GM23338 (cell line): Measurements from ENCODE around the gene KCNQ5. TPM values are rescaled to one million over a fixed set of nuclear protein-coding genes. Genes with fewer than 3 reads are reported as not detected.

Experiments used
- ATAC-seq: fragments of 200-7000 bp; cut with Tn5 transposase; 3 replicates; pipeline ENCODE4 v1.9.1; 2020
- DNase-seq: peaks from one replicate; pipeline ENCODE4 v3.0.0-alpha.2; 2015; ENCODE audit warnings: low spot score
- H2AFZ ChIP-seq: fragments of 200-600 bp; sonication (generic); 2 replicates; pipeline ENCODE4 v1.8.0; 2016; ENCODE audit warnings: antibody characterized with exemption, mild to moderate bottlenecking, moderate library complexity
- H3F3A ChIP-seq: fragments of 200-600 bp; sonication (generic); replicated peaks from 2 replicates; pipeline ENCODE4 v1.8.0; 2017; ENCODE audit warnings: antibody characterized with exemption, mixed run types, low read depth
- H3K27ac ChIP-seq: fragments of 200-600 bp; sonication (generic); 2 replicates; pipeline ENCODE4 v1.6.1; 2016; ENCODE audit warnings: low read depth
- H3K27me3 ChIP-seq: fragments of 200-600 bp; sonication (generic); 2 replicates; pipeline ENCODE4 v1.8.0; 2016; ENCODE audit warnings: mild to moderate bottlenecking, mixed run types, moderate library complexity; ENCODE audit not compliant: insufficient read depth
- H3K36me3 ChIP-seq: fragments of 200-600 bp; sonication (generic); 2 replicates; pipeline ENCODE4 v1.8.0; 2016; ENCODE audit warnings: mild to moderate bottlenecking; ENCODE audit not compliant: insufficient read depth
- H3K4me1 ChIP-seq: fragments of 200-600 bp; sonication (generic); 2 replicates; pipeline ENCODE4 v1.8.0; 2016; ENCODE audit warnings: mild to moderate bottlenecking, moderate library complexity; ENCODE audit not compliant: insufficient read depth
- H3K4me2 ChIP-seq: fragments of 200-600 bp; sonication (generic); 2 replicates; pipeline ENCODE4 v1.7.1; 2017; ENCODE audit warnings: mixed run types
- H3K4me3 ChIP-seq: fragments of 200-600 bp; sonication (generic); 2 replicates; pipeline ENCODE4 v1.6.1; 2016; ENCODE audit warnings: mixed run types
- H3K79me2 ChIP-seq: fragments of 200-600 bp; sonication (generic); replicated peaks from 2 replicates; pipeline ENCODE4 v1.8.0; 2017; ENCODE audit warnings: mild to moderate bottlenecking; ENCODE audit not compliant: insufficient read depth
- H3K9me2 ChIP-seq: fragments of 200-600 bp; sonication (generic); 2 replicates; pipeline ENCODE4 v1.8.0; 2017; ENCODE audit not compliant: insufficient read depth
- H4K20me1 ChIP-seq: fragments of 200-600 bp; sonication (generic); replicated peaks from 2 replicates; pipeline ENCODE4 v1.8.0; 2017; ENCODE audit warnings: mild to moderate bottlenecking; ENCODE audit not compliant: insufficient read depth
- H3K27ac Mint-ChIP-seq: 2 replicates; pipeline ENCODE4 v1.8.0; 2020; ENCODE audit warnings: inconsistent platforms, mild to moderate bottlenecking, moderate library complexity, mixed read lengths
- H3K27me3 Mint-ChIP-seq: 3 replicates; pipeline ENCODE4 v1.8.0; 2022; ENCODE audit warnings: low read depth, mild to moderate bottlenecking, moderate library complexity, mixed read lengths, inconsistent platforms; ENCODE audit not compliant: insufficient read depth, poor library complexity
- H3K36me3 Mint-ChIP-seq: 3 replicates; pipeline ENCODE4 v1.8.0; 2021; ENCODE audit warnings: low read depth, mild to moderate bottlenecking, inconsistent platforms, moderate library complexity, mixed read lengths
- H3K4me1 Mint-ChIP-seq: 3 replicates; pipeline ENCODE4 v1.8.0; 2020; ENCODE audit warnings: mild to moderate bottlenecking, inconsistent platforms, mixed read lengths
- H3K4me3 Mint-ChIP-seq: 3 replicates; pipeline ENCODE4 v1.8.0; 2021; ENCODE audit warnings: moderate library complexity, mild to moderate bottlenecking, inconsistent platforms, mixed read lengths
- H3K9me3 Mint-ChIP-seq: 3 replicates; pipeline ENCODE4 v1.8.0; 2020; ENCODE audit warnings: moderate library complexity, mild to moderate bottlenecking, inconsistent platforms, mixed read lengths
- CREB1 ChIP-seq: fragments of 250-450 bp; sonication (Bioruptor Pico); IDR thresholded peaks from 2 replicates; pipeline ENCODE4 v1.5.0; 2020; ENCODE audit warnings: low read depth, mild to moderate bottlenecking, moderate library complexity
- CTCF ChIP-seq, 2 experiments: fragments of 200-600 bp in 1 of 2; sonication (generic) in 1 of 2; conservative IDR thresholded peaks; 2 replicates each; pipeline versions ENCODE4 v1.5.1 to v1.6.1; 2016 to 2017; ENCODE audit warnings: antibody characterized with exemption in 2 of 2, low read depth in 2 of 2, mild to moderate bottlenecking in 2 of 2, moderate library complexity in 1 of 2
- EZH2 ChIP-seq: fragments of 200-600 bp; sonication (generic); IDR thresholded peaks from one replicate; pipeline ENCODE4 v1.8.0; 2017; ENCODE audit warnings: antibody characterized with exemption, mild to moderate bottlenecking, low read depth; ENCODE audit not compliant: unreplicated experiment
- EZH2phosphoT487 ChIP-seq: fragments of 200-600 bp; sonication (generic); IDR thresholded peaks from one replicate; pipeline ENCODE4 v1.8.1; 2018; ENCODE audit warnings: antibody characterized with exemption; ENCODE audit not compliant: unreplicated experiment
- JUNB ChIP-seq: IDR thresholded peaks from one replicate; pipeline ENCODE4 v1.6.1; 2016; ENCODE audit warnings: antibody characterized with exemption; ENCODE audit not compliant: unreplicated experiment
- NANOG ChIP-seq: IDR thresholded peaks from 2 replicates; pipeline ENCODE4 v1.6.1; 2016; ENCODE audit warnings: antibody characterized with exemption, borderline replicate concordance
- POLR2AphosphoS5 ChIP-seq: IDR thresholded peaks from 2 replicates; pipeline ENCODE4 v1.6.1; 2016; ENCODE audit warnings: antibody characterized with exemption, low read depth
- REST ChIP-seq: IDR thresholded peaks from one replicate; pipeline ENCODE4 v1.6.1; 2018; ENCODE audit warnings: antibody characterized with exemption; ENCODE audit not compliant: unreplicated experiment
- STAT1 ChIP-seq: IDR thresholded peaks from one replicate; pipeline ENCODE4 v1.6.1; 2016; ENCODE audit warnings: antibody characterized with exemption; ENCODE audit not compliant: unreplicated experiment
- ZNF114 ChIP-seq: fragments of 250-450 bp; sonication (Bioruptor Pico); IDR thresholded peaks from 2 replicates; pipeline ENCODE4 v1.5.0; 2020; ENCODE audit warnings: mild to moderate bottlenecking, moderate library complexity
- ZNF331 ChIP-seq: fragments of 250-450 bp; sonication (Bioruptor Pico); IDR thresholded peaks from 2 replicates; pipeline ENCODE4 v1.5.0; 2020; ENCODE audit warnings: low read depth, mild to moderate bottlenecking, moderate library complexity
- ZNF462 ChIP-seq: fragments of 250-450 bp; sonication (Bioruptor Pico); IDR thresholded peaks from 2 replicates; pipeline ENCODE4 v1.5.0; 2020; ENCODE audit warnings: mild to moderate bottlenecking, moderate library complexity
- polyA plus RNA-seq: library from polyadenylated mRNA; unstranded; fragments of >200 nt; fragmentation: Nextera tagmentation; extraction: Ambion mirVana; gene quantifications from 2 replicates; pipeline ENCODE4 v1.2.1, GENCODE V29; 2016
- total RNA-seq: library from RNA; depleted of rRNA; stranded (reverse); fragments of >200 nt; shearing (Covaris generic); gene quantifications from 2 replicates; pipeline ENCODE4 v1.2.3, GENCODE V29; 2014
- TF ChIP-seq, protein P1 (sequence below): IDR thresholded peaks from 2 replicates; pipeline ENCODE4 v1.6.1; 2016; ENCODE audit warnings: antibody characterized with exemption

Gene KCNQ5
- total and polyA plus RNA-seq, 2 experiments from 2014 or later: 0.68 to 0.87 TPM

DNA sequence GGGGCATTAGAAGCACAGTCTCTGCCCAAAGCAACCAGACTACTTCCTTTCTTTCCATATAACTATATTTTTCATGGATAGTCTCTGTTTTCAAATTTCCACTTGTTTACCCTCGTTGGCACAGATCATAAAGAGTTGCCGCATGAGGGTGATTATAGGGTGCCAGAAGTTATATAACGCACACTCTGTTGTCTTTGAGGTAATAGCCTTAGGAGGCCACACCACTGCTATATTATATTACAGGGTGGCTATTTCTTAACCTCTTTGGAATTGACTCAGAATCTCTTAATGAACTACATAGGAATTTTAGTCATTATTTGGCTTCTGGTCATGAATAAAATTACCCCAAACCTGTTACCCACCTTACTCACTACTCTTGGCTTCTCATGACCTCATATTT lies 43.7 kb downstream of the KCNQ5 start:
- Mint-ChIP-seq H3K27ac (no peak overlapping the region), H3K36me3 (no peaks in the 10 kb centered on the region), H3K27me3 (peaks cover 3% of the 10 kb centered on the region), H3K9me3 (peaks cover 3% of the 10 kb centered on the region; the same call in 1 of the 3 replicates), H3K4me1 (no peaks in the 10 kb centered on the region), H3K4me3 (no peak overlapping the region)
- ATAC-seq (no peak), DNase-seq (no peak)
- no peaks in the 10 kb centered on the region for H4K20me1 ChIP-seq
- H3K27me3 ChIP-seq: no peaks in the 10 kb centered on the region
- no peaks in the 10 kb centered on the region for H3K79me2 ChIP-seq
- H2AFZ ChIP-seq: no peak overlapping the region
- H3K36me3 ChIP-seq: no peaks in the 10 kb centered on the region
- H3K9me2 ChIP-seq: no peaks in the 10 kb centered on the region
- no peaks in the 10 kb centered on the region for H3F3A ChIP-seq
- no peaks in the 10 kb centered on the region for H3K4me1 ChIP-seq
- H3K4me2 ChIP-seq: no peak overlapping the region
- H3K4me3 ChIP-seq: no peak overlapping the region
- no peak overlapping the region for H3K27ac ChIP-seq
- TF ChIP-seq ZNF331 (CRISPR knock-in tag): no peak
- no peak for TF ChIP-seq EZH2
- TF ChIP-seq, protein P1, sequence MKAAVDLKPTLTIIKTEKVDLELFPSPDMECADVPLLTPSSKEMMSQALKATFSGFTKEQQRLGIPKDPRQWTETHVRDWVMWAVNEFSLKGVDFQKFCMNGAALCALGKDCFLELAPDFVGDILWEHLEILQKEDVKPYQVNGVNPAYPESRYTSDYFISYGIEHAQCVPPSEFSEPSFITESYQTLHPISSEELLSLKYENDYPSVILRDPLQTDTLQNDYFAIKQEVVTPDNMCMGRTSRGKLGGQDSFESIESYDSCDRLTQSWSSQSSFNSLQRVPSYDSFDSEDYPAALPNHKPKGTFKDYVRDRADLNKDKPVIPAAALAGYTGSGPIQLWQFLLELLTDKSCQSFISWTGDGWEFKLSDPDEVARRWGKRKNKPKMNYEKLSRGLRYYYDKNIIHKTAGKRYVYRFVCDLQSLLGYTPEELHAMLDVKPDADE: no peak
- no peak for TF ChIP-seq POLR2AphosphoS5
- no peak for TF ChIP-seq NANOG
- TF ChIP-seq ZNF462 (CRISPR knock-in tag): no peak
- TF ChIP-seq CTCF (conservative IDR thresholded peaks at IDR 0.05; ENCODE audit: low read depth in 2 of 2): no peak
- no peak for TF ChIP-seq EZH2phosphoT487
- TF ChIP-seq STAT1: no peak
- TF ChIP-seq CREB1 (CRISPR knock-in tag): no peak
- TF ChIP-seq REST: no peak
- no peak for TF ChIP-seq ZNF114 (CRISPR knock-in tag)
- TF ChIP-seq JUNB: no peak
